Keratinocyte (primary cell): Measurements from ENCODE around the gene FAM219A. TPM values are rescaled to one million over a fixed set of nuclear protein-coding genes. Genes with fewer than 3 reads are reported as not detected.

Source experiments
- DNase-seq: peaks from one replicate; pipeline ENCODE4 v3.0.0-alpha.2; 2011; ENCODE audit warnings: low read depth, missing footprints, low spot score
- FAIRE-seq: peaks from 2 replicates; lab custom pipeline; 2011; peaks lifted over from hg19 to GRCh38; lab: Jason Lieb, UNC
- H2AFZ ChIP-seq: 2 replicates; pipeline ENCODE4 v1.6.0; 2012; ENCODE audit warnings: low read length, control low read depth, inconsistent platforms; ENCODE audit not compliant: control insufficient read depth
- H3K27ac ChIP-seq: 2 replicates; pipeline ENCODE4 v1.5.1; 2011; ENCODE audit warnings: low read length; ENCODE audit not compliant: control insufficient read depth, insufficient read depth
- H3K27me3 ChIP-seq: 3 replicates; pipeline ENCODE4 v1.6.0; 2011; ENCODE audit warnings: low read length; ENCODE audit not compliant: control insufficient read depth, insufficient read depth; ENCODE audit errors: extremely low read depth
- H3K36me3 ChIP-seq, 2 experiments: 2 replicates in 1 of 2; 3 replicates in 1 of 2; pipeline ENCODE4 v1.5.1; 2011; ENCODE audit warnings: low read length in 2 of 2, mild to moderate bottlenecking in 1 of 2; ENCODE audit not compliant: control insufficient read depth in 2 of 2, insufficient read depth in 2 of 2; ENCODE audit errors: extremely low read depth in 1 of 2
- H3K4me1 ChIP-seq: 3 replicates; pipeline ENCODE4 v1.5.1; 2011; ENCODE audit warnings: low read length; ENCODE audit not compliant: control insufficient read depth, insufficient read depth; ENCODE audit errors: extremely low read depth
- H3K4me2 ChIP-seq: 3 replicates; pipeline ENCODE4 v1.6.0; 2011; ENCODE audit warnings: low read depth, low read length; ENCODE audit not compliant: control insufficient read depth, insufficient read depth; ENCODE audit errors: extremely low read depth
- H3K4me3 ChIP-seq, 3 experiments: fragments of 200-600 bp in 1 of 3; sonication (generic) in 1 of 3; 2 replicates in 2 of 3; 3 replicates in 1 of 3; pipeline ENCODE4 v1.5.1; 2011 to 2016; ENCODE audit warnings: low read length in 3 of 3, mild to moderate bottlenecking in 3 of 3, control low read depth in 2 of 3, inconsistent platforms in 1 of 3, low read depth in 1 of 3, mixed read lengths in 1 of 3, mixed run types in 1 of 3, moderate library complexity in 1 of 3; ENCODE audit not compliant: control insufficient read depth in 2 of 3, insufficient read depth in 2 of 3; ENCODE audit errors: extremely low read depth in 1 of 3
- H3K79me2 ChIP-seq: 2 replicates; pipeline ENCODE4 v1.6.0; 2012; ENCODE audit warnings: low read length; ENCODE audit not compliant: control insufficient read depth, insufficient read depth
- H3K9ac ChIP-seq: 3 replicates; pipeline ENCODE4 v1.6.0; 2011; ENCODE audit warnings: low read length; ENCODE audit not compliant: control insufficient read depth, insufficient read depth; ENCODE audit errors: extremely low read depth
- H3K9me1 ChIP-seq: 3 replicates; pipeline ENCODE4 v1.6.0; 2011; ENCODE audit warnings: low read length; ENCODE audit not compliant: control insufficient read depth, insufficient read depth; ENCODE audit errors: extremely low read depth
- H3K9me3 ChIP-seq: 2 replicates; pipeline ENCODE4 v1.5.1; 2012; ENCODE audit warnings: low read depth, low read length; ENCODE audit not compliant: control insufficient read depth
- H4K20me1 ChIP-seq: 3 replicates; pipeline ENCODE4 v1.6.0; 2011; ENCODE audit warnings: low read length; ENCODE audit not compliant: control insufficient read depth, insufficient read depth; ENCODE audit errors: extremely low read depth
- EZH2 ChIP-seq: IDR thresholded peaks from one replicate; pipeline ENCODE4 v1.6.1; 2012; ENCODE audit warnings: inconsistent platforms, mild to moderate bottlenecking, low read length, moderate library complexity
- dilution Hi-C: fragments of 300-500 bp; cut with MboI; formaldehyde crosslinking; loops from one replicate; pipeline ENCODE4 v1.7.0; 2020; ENCODE audit warnings: low sequenced_read_pairs; ENCODE audit not compliant: extremely low pct_ligation_motif_present
- polyA plus RNA-seq, 5 experiments: library from polyadenylated mRNA; depleted of rRNA in 3 of 5; stranded (reverse) in 3 of 5; stranded (forward) in 1 of 5; unstranded in 1 of 5; fragments of >200 nt; gene quantifications; 1 replicate in 1 of 5; 2 replicates in 3 of 5; 3 replicates in 1 of 5; pipeline versions ENCODE4 v1.2.1 to v1.2.3, GENCODE V29; 2011 to 2012; ENCODE audit warnings: missing spikeins in 2 of 5, low read depth in 1 of 5, low replicate concordance in 1 of 5
- TF ChIP-seq, protein P1 (sequence below), 3 experiments: IDR thresholded peaks in 1 of 3; conservative IDR thresholded peaks in 1 of 3; optimal IDR thresholded peaks in 1 of 3; 2 replicates in 2 of 3; 3 replicates in 1 of 3; pipeline versions ENCODE3 to v1.5.1; 2011; ENCODE audit warnings: low read length in 3 of 3, mild to moderate bottlenecking in 3 of 3, moderate library complexity in 2 of 3, control low read depth in 1 of 3, inconsistent platforms in 1 of 3; ENCODE audit not compliant: insufficient read depth in 2 of 3; ENCODE audit errors: extremely low read depth in 1 of 3

The FAM219A gene
- polyA plus RNA-seq, 1 donor (not counting 4 experiments of a cell fraction or from before 2014, with no cell fraction given), result 8.9 TPM

DNA sequence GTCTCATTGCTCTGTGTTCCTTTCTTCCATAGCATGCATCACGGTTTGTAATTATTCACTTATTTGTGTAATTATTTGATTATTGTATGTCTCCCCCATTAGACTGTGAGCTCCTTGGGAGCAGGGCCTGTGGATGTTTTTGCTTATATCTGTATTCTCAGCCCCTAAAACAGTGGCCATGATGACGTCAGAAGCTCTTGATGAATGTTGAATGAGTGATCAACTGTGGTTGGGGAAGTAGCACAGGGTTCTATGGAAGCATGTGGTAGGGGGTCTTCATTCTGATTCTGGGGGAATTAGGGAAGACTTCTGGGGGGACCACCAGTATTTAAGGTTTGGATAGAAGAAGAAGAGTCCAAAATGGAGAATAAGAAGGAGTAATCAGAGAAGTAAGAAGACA is 6.2 kb upstream of the FAM219A start:
- no peak for FAIRE-seq
- Histone ChIP-seq H3K4me1 (peaks cover 20% of the 10 kb centered on the region), H3K27ac (no peak overlapping the region), H2AFZ (no peak overlapping the region), H3K36me3 (no peaks in the 10 kb centered on the region), H4K20me1 (no peaks in the 10 kb centered on the region), H3K79me2 (no peaks in the 10 kb centered on the region), H3K9ac (no peak overlapping the region), H3K4me3 (no peak overlapping the region), H3K27me3 (no peaks in the 10 kb centered on the region), H3K9me3 (no peaks in the 10 kb centered on the region), H3K4me2 (no peak overlapping the region), H3K9me1 (no peaks in the 10 kb centered on the region)
- DNase-seq, result no peak
- TF ChIP-seq, protein P1, sequence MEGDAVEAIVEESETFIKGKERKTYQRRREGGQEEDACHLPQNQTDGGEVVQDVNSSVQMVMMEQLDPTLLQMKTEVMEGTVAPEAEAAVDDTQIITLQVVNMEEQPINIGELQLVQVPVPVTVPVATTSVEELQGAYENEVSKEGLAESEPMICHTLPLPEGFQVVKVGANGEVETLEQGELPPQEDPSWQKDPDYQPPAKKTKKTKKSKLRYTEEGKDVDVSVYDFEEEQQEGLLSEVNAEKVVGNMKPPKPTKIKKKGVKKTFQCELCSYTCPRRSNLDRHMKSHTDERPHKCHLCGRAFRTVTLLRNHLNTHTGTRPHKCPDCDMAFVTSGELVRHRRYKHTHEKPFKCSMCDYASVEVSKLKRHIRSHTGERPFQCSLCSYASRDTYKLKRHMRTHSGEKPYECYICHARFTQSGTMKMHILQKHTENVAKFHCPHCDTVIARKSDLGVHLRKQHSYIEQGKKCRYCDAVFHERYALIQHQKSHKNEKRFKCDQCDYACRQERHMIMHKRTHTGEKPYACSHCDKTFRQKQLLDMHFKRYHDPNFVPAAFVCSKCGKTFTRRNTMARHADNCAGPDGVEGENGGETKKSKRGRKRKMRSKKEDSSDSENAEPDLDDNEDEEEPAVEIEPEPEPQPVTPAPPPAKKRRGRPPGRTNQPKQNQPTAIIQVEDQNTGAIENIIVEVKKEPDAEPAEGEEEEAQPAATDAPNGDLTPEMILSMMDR (optimal IDR thresholded peaks at IDR 0.05 in 1 of 3, IDR thresholded peaks at IDR 0.05 in 1 of 3, conservative IDR thresholded peaks at IDR 0.05 in 1 of 3; ENCODE audit: extremely low read depth in 1 of 3, insufficient read depth in 2 of 3, low read length in 3 of 3), result no peak
- TF ChIP-seq EZH2, result no peak
- dilution Hi-C loops, result no loop called here

DNA sequence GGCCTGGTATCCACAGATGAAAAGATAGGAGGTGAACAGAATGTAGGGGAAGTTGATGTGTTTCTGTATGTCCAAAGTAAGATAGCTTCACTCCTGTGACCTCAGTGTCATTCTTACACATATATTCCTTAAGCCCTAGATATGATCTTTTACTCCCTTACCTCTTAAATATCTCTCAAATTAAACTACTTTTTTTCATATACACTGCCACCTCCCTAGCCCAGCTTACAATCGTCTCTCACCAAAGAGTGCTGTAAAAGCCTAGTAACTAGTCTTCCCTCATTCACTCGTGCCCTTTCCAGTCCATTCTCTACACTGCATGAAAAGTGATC is 5.5 kb upstream of the FAM219A start:
- DNase-seq, result no peak
- Histone ChIP-seq H3K27ac (no peak overlapping the region), H4K20me1 (no peaks in the 10 kb centered on the region), H3K9me1 (no peaks in the 10 kb centered on the region), H3K4me1 (peaks cover 24% of the 10 kb centered on the region), H3K4me2 (no peak overlapping the region), H3K27me3 (no peaks in the 10 kb centered on the region), H3K9me3 (no peaks in the 10 kb centered on the region), H3K79me2 (no peaks in the 10 kb centered on the region), H2AFZ (no peak overlapping the region), H3K4me3 (no peak overlapping the region), H3K9ac (no peak overlapping the region), H3K36me3 (no peaks in the 10 kb centered on the region)
- peak; percentile 62 for FAIRE-seq
- no peak for TF ChIP-seq EZH2
- TF ChIP-seq, protein P1 (optimal IDR thresholded peaks at IDR 0.05 in 1 of 3, IDR thresholded peaks at IDR 0.05 in 1 of 3, conservative IDR thresholded peaks at IDR 0.05 in 1 of 3; ENCODE audit: extremely low read depth in 1 of 3, insufficient read depth in 2 of 3, low read length in 3 of 3), result no peak
- dilution Hi-C loops, result no loop called here
